Measurements from ENCODE around the gene MPP7. TPM values are rescaled to one million over a fixed set of nuclear protein-coding genes. Genes with fewer than 3 reads are reported as not detected.

Gene MPP7
- total and polyA plus RNA-seq, 2 of the 8 experiments (the other 6 are each of a cell fraction or from before 2014, with no cell fraction given), result 1.9 to 9.3 TPM

- WGBS, 2 experiments (ENCODE audit: extremely low coverage in 1 of 2, insufficient coverage in 1 of 2, insufficient read length in 1 of 2, insufficient replicate concordance in 2 of 2, low coverage in 1 of 2, low lambda C conversion rate in 2 of 2, missing lambda C conversion rate in 1 of 2), result 83% methylated on average over 6 of the region's 6 CpGs; no CpG with 5 or more reads in 1 of the 2 experiments
- FAIRE-seq, result no peak
- H4K5ac ChIP-seq (ENCODE audit: insufficient read length, low read depth, low read length), result no peak overlapping the region
- no peak overlapping the region for H2BK20ac ChIP-seq (ENCODE audit: low read length)
- H3K27me3 ChIP-seq (replicated peaks in 1 of 4; ENCODE audit: control insufficient read depth in 3 of 4, extremely low read depth in 1 of 4, insufficient read depth in 3 of 4, low read length in 3 of 4), result peaks cover 0 to 1% (median 0%) of the 10 kb centered on the region in 4 experiments; a peak in 1 of 7 replicates
- TF ChIP-seq RXRA (IDR thresholded peaks at IDR 0.05; ENCODE audit: insufficient read depth, low read depth, low read length) (no peak), CTCF (IDR thresholded peaks at IDR 0.05; ENCODE audit: control extremely low read depth in 1 of 3, insufficient read depth in 1 of 3, low read depth in 1 of 3, low read length in 3 of 3) (no peak)
- no peak overlapping the region for H3K4me3 ChIP-seq (ENCODE audit: extremely low read depth in 1 of 4, insufficient read depth in 2 of 4, low read depth in 3 of 4, low read length in 4 of 4)
- no peak overlapping the region for H2BK5ac ChIP-seq (ENCODE audit: low read depth, low read length)
- no peak overlapping the region for H3K23ac ChIP-seq (ENCODE audit: insufficient read length)
- no peaks in the 10 kb centered on the region for H3K9me3 ChIP-seq (ENCODE audit: insufficient read depth in 2 of 2, low read depth in 1 of 2, low read length in 1 of 2)
- H2BK12ac ChIP-seq (ENCODE audit: low read depth, low read length), result no peak overlapping the region
- H3K27ac ChIP-seq (ENCODE audit: low read depth, low read length), result no peak overlapping the region
- H3K23me2 ChIP-seq (ENCODE audit: low read depth, low read length), result no peaks in the 10 kb centered on the region
- H3K4me2 ChIP-seq (ENCODE audit: insufficient read depth in 1 of 2, low read depth in 2 of 2, low read length in 2 of 2), result no peak overlapping the region
- no peak overlapping the region for H2BK15ac ChIP-seq (ENCODE audit: low read length)
- H3K14ac ChIP-seq (ENCODE audit: insufficient read length), result no peak overlapping the region
- no peaks in the 10 kb centered on the region for H3K79me1 ChIP-seq (ENCODE audit: low read depth, low read length)
- ChIA-PET POLR2A (ENCODE audit: partially characterized antibody) (no interaction called here), CTCF (ENCODE audit: partially characterized antibody) (interaction anchor here (0.6 kb wide), 1 partner anchor 18 kb away, joined by 3 read pairs; no protein-coding TSS in a partner anchor)
- no peak overlapping the region for H4K91ac ChIP-seq (replicated peaks; ENCODE audit: insufficient read length, low read length)
- H2AK5ac ChIP-seq (ENCODE audit: low read depth, low read length), result no peak overlapping the region
- no peak overlapping the region for H3K9ac ChIP-seq (replicated peaks in 1 of 4; ENCODE audit: extremely low read depth in 1 of 4, low read depth in 3 of 4, low read length in 3 of 4)
- no peak overlapping the region for H3K18ac ChIP-seq (ENCODE audit: extremely low read depth, low read length)
- DNase-seq (ENCODE audit: low read depth in 1 of 2, low spot score in 2 of 2), result no peak
- H3K4ac ChIP-seq (replicated peaks; ENCODE audit: insufficient read length, low read depth, low read length), result no peak overlapping the region
- no peak overlapping the region for H2BK120ac ChIP-seq (replicated peaks; ENCODE audit: low read depth, low read length)
- no peak overlapping the region for H4K8ac ChIP-seq (ENCODE audit: extremely low read depth, insufficient read depth, low read length)
- no peaks in the 10 kb centered on the region for H3K79me2 ChIP-seq (ENCODE audit: control insufficient read depth in 1 of 2, insufficient read depth in 2 of 2, low read length in 2 of 2)
- H3K4me1 ChIP-seq (replicated peaks in 1 of 4; ENCODE audit: control insufficient read depth in 3 of 4, insufficient read depth in 4 of 4, low read length in 3 of 4), result peaks cover 0 to 5% (median 0%) of the 10 kb centered on the region in 4 experiments; a peak in 1 of 7 replicates
- no peaks in the 10 kb centered on the region for H4K20me1 ChIP-seq (replicated peaks in 1 of 2; ENCODE audit: control insufficient read depth in 1 of 2, insufficient read depth in 2 of 2, low read length in 2 of 2)
- H3K56ac ChIP-seq (replicated peaks; ENCODE audit: insufficient read length, low read depth, low read length), result no peak overlapping the region
- no peak overlapping the region for H2AFZ ChIP-seq (ENCODE audit: low read length)
- no peaks in the 10 kb centered on the region for H3K36me3 ChIP-seq (ENCODE audit: control insufficient read depth in 2 of 4, insufficient read depth in 4 of 4, low read length in 3 of 4)
These were observed 17.0 kb downstream of the MPP7 start for GRCh38 chr10:28285816-28286215.

Data from H1 (cell line).